Measurements from ENCODE around the gene ETFDH.
"Not testable (repeated sequence)": the region's sequence is repeated elsewhere in the genome, so short reads cannot be mapped to it uniquely, and the experiment has no call there.

The ETFDH gene

DNA sequence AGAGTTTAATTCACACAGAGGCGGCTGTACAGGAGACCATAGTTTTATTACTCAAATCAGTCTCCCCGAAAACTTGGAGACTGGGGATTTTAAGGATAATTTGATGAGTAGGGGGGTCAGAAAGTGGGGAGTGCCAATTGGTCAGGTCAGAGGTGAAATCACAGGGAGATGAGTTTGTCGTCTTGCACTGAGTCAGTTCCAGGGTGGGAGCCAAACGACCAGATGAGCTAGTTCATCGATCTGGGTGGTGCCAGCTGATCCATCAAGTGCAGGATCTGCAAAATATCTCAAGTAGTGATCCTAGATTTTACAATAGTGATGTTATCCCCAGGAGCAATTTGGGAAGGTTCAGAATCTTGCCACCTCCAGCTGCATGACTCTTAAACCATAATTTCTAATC lies 4.0 kb downstream of the ETFDH start:
- DNase-seq, result no peak
- Histone ChIP-seq H3K4me1 (ENCODE audit: control insufficient read depth, insufficient read depth, low read length, poor library complexity, severe bottlenecking) (peaks cover under 1% of the 10 kb centered on the region), H3K4me3 (ENCODE audit: insufficient read depth, low read depth, low read length, poor library complexity, severe bottlenecking) (no peak overlapping the region), H3K27ac (ENCODE audit: insufficient read depth, low read length, poor library complexity, severe bottlenecking) (no peak overlapping the region), H3K27me3 (replicated peaks; ENCODE audit: control insufficient read depth, insufficient read depth, low read length, poor library complexity, severe bottlenecking) (no peaks in the 10 kb centered on the region), H3K9me3 (ENCODE audit: control insufficient read depth, low read length) (no peaks in the 10 kb centered on the region), H3K36me3 (ENCODE audit: control insufficient read depth, insufficient read depth, low read length) (no peaks in the 10 kb centered on the region)

DNA sequence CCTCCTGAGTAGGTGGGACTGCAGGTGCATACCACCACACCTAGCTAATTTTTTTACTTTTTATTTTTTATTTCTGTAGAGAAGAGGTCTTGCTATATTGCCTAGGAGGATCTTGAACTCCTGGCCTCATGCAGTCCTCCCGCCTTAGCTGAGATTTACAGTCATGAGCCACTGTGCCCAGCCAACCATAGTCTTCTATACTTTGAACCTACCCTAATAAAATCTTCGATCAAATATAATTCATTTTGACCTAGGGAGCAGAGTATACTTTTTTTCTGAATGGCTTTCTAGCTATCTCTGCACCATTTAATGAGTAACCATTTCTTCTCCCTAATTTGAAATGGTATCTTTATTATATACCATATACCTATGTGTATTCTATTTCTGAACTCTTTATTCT lies 6.7 kb downstream of the ETFDH start:
- H3K27ac ChIP-seq (ENCODE audit: insufficient read depth, low read length, poor library complexity, severe bottlenecking), result no peak overlapping the region
- no peaks in the 10 kb centered on the region for H3K27me3 ChIP-seq (replicated peaks; ENCODE audit: control insufficient read depth, insufficient read depth, low read length, poor library complexity, severe bottlenecking)
- H3K4me1 ChIP-seq (ENCODE audit: control insufficient read depth, insufficient read depth, low read length, poor library complexity, severe bottlenecking), result no peaks in the 10 kb centered on the region
- DNase-seq, result no peak
- H3K36me3 ChIP-seq (ENCODE audit: control insufficient read depth, insufficient read depth, low read length), result no peaks in the 10 kb centered on the region
- no peak overlapping the region for H3K4me3 ChIP-seq (ENCODE audit: insufficient read depth, low read depth, low read length, poor library complexity, severe bottlenecking)
- H3K9me3 ChIP-seq (ENCODE audit: control insufficient read depth, low read length), result no peaks in the 10 kb centered on the region

DNA sequence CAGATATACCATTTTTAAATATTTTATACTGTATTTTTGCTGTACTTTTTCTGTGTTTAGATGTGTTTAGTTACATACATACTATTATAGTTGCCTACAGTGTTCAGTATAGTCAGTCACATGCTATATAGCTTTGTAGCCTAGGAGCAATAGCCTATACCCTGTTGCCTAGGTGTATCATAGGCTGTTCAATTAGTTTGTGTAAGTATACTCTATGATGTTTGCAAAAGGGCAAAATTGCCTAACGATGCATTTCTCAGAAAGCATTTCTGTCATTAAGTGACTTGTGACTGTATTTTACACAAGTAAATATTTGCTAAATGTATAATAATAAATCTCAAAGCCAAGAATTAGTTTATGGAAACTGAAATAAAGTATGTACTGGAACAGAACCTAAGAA lies 9.5 kb downstream of the ETFDH start:
- Histone ChIP-seq H3K36me3 (ENCODE audit: control insufficient read depth, insufficient read depth, low read length) (peaks cover 3% of the 10 kb centered on the region), H3K4me3 (ENCODE audit: insufficient read depth, low read depth, low read length, poor library complexity, severe bottlenecking) (no peak overlapping the region), H3K4me1 (ENCODE audit: control insufficient read depth, insufficient read depth, low read length, poor library complexity, severe bottlenecking) (no peaks in the 10 kb centered on the region), H3K27ac (ENCODE audit: insufficient read depth, low read length, poor library complexity, severe bottlenecking) (no peak overlapping the region), H3K9me3 (ENCODE audit: control insufficient read depth, low read length) (no peaks in the 10 kb centered on the region), H3K27me3 (replicated peaks; ENCODE audit: control insufficient read depth, insufficient read depth, low read length, poor library complexity, severe bottlenecking) (no peaks in the 10 kb centered on the region)
- no peak for DNase-seq

DNA sequence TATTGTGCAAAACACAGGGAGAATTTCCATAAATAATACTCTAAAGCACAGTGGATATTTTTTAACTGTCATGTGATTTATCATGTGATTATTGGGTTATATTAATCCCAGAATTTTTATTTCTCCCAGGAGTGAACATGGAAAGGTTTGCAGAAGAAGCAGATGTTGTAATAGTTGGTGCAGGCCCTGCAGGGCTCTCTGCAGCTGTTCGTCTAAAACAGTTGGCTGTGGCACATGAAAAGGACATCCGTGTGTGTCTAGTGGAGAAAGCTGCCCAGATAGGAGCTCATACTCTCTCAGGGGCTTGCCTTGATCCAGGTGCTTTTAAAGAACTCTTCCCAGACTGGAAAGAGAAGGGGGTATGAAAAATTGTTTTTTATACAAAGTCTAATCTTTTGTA lies 10.0 kb downstream of the ETFDH start:
- H3K4me3 ChIP-seq (ENCODE audit: insufficient read depth, low read depth, low read length, poor library complexity, severe bottlenecking), result no peak overlapping the region
- H3K36me3 ChIP-seq (ENCODE audit: control insufficient read depth, insufficient read depth, low read length), result peaks cover 3% of the 10 kb centered on the region
- no peaks in the 10 kb centered on the region for H3K4me1 ChIP-seq (ENCODE audit: control insufficient read depth, insufficient read depth, low read length, poor library complexity, severe bottlenecking)
- H3K27me3 ChIP-seq (replicated peaks; ENCODE audit: control insufficient read depth, insufficient read depth, low read length, poor library complexity, severe bottlenecking), result no peaks in the 10 kb centered on the region
- no peaks in the 10 kb centered on the region for H3K9me3 ChIP-seq (ENCODE audit: control insufficient read depth, low read length)
- H3K27ac ChIP-seq (ENCODE audit: insufficient read depth, low read length, poor library complexity, severe bottlenecking), result no peak overlapping the region
- DNase-seq, result no peak

DNA sequence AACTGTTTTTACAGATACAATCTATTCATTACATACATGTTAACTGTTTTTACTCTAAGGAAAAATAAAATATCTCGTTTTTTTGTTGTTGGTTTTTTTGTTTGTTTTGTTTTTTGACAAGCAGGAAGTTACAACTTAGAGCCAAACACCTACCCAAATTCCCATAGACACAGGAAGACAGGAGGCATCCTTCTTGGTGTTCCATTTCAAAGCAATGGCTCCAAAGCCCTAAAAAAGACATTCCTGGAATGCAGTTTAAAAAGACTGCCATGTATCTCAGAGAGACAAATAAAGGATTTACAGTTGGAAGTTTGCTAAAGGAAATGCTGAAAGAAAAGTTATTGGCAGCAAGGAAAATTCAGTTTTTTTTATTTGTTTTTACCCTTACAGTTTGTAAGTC lies 16.7 kb downstream of the ETFDH start:
- no peak overlapping the region for H3K4me3 ChIP-seq (ENCODE audit: insufficient read depth, low read depth, low read length, poor library complexity, severe bottlenecking)
- H3K4me1 ChIP-seq (ENCODE audit: control insufficient read depth, insufficient read depth, low read length, poor library complexity, severe bottlenecking), result no peaks in the 10 kb centered on the region
- DNase-seq, result no peak
- peaks cover 3% of the 10 kb centered on the region for H3K36me3 ChIP-seq (ENCODE audit: control insufficient read depth, insufficient read depth, low read length)
- H3K9me3 ChIP-seq (ENCODE audit: control insufficient read depth, low read length), result no peaks in the 10 kb centered on the region
- no peaks in the 10 kb centered on the region for H3K27me3 ChIP-seq (replicated peaks; ENCODE audit: control insufficient read depth, insufficient read depth, low read length, poor library complexity, severe bottlenecking)
- no peak overlapping the region for H3K27ac ChIP-seq (ENCODE audit: insufficient read depth, low read length, poor library complexity, severe bottlenecking)

DNA sequence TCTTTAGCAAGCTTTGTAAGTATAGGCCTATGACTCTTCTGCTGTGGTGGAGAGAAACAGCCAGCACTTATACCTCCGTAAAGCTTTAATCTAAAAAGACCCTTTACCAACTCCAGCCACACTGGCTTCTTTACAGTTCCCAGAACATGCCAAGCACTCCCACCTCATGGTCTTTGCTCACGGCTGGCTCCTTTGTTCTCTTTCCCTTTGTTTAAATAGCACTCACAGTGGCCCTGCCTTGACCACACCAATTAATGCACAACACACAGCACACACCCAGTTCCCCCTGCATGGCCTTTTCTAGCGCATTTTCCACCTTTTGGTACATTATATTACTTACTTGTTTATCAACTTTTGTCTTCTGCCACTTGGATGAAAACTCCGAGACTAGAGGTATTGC lies 32.2 kb downstream of the ETFDH start:
- no peak for DNase-seq
- Histone ChIP-seq H3K4me1 (ENCODE audit: control insufficient read depth, insufficient read depth, low read length, poor library complexity, severe bottlenecking) (no peaks in the 10 kb centered on the region), H3K27me3 (replicated peaks; ENCODE audit: control insufficient read depth, insufficient read depth, low read length, poor library complexity, severe bottlenecking) (no peaks in the 10 kb centered on the region), H3K9me3 (ENCODE audit: control insufficient read depth, low read length) (no peaks in the 10 kb centered on the region), H3K4me3 (ENCODE audit: insufficient read depth, low read depth, low read length, poor library complexity, severe bottlenecking) (no peak overlapping the region), H3K36me3 (ENCODE audit: control insufficient read depth, insufficient read depth, low read length) (peaks cover 21% of the 10 kb centered on the region), H3K27ac (ENCODE audit: insufficient read depth, low read length, poor library complexity, severe bottlenecking) (no peak overlapping the region)

DNA sequence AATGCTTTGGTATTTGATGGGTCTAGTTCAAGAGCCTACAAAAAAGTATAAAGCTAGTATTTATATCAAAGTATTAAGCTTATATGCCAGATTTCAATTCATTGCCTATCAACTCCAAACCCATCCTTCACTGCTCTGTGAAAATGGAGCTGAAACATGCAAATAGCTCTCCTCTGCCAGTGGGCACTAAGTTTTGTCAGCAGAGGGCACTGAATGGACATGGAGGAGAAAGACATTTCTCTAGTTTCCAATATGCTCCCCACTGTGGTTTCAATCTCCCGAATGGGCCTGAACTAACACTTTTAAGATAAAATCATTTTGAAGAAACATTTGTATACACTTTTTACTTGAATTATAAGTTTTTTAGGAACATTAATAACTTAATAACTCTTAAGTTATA lies 38.7 kb downstream of the ETFDH start:
- H3K27ac ChIP-seq (ENCODE audit: insufficient read depth, low read length, poor library complexity, severe bottlenecking), result no peak overlapping the region
- peaks cover 63% of the 10 kb centered on the region for H3K36me3 ChIP-seq (ENCODE audit: control insufficient read depth, insufficient read depth, low read length)
- no peaks in the 10 kb centered on the region for H3K4me1 ChIP-seq (ENCODE audit: control insufficient read depth, insufficient read depth, low read length, poor library complexity, severe bottlenecking)
- H3K4me3 ChIP-seq (ENCODE audit: insufficient read depth, low read depth, low read length, poor library complexity, severe bottlenecking), result no peak overlapping the region
- no peaks in the 10 kb centered on the region for H3K27me3 ChIP-seq (replicated peaks; ENCODE audit: control insufficient read depth, insufficient read depth, low read length, poor library complexity, severe bottlenecking)
- no peak for DNase-seq
- no peaks in the 10 kb centered on the region for H3K9me3 ChIP-seq (ENCODE audit: control insufficient read depth, low read length)

DNA sequence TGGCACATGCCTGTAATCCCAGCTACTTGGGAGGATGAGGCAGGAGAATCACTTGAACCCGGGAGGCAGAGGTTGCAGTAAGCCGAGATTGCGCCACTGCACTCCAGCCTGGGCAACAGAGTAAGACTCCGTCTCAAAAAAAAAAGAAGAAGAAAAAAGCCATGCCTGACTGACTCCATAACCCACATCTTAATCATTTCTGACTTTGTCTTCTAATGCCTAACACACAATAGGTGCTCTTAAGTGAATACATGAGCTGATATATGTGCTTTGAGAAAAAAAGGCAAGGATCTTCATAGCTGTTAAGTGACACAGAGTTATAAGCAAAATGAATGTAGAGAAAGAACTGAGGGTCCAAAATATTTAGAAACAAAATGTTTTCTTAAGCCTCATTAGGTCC lies 40.5 kb downstream of the ETFDH start:
- not testable (repeated sequence) for H3K27me3 ChIP-seq (replicated peaks; ENCODE audit: control insufficient read depth, insufficient read depth, low read length, poor library complexity, severe bottlenecking); H3K4me1 ChIP-seq (ENCODE audit: control insufficient read depth, insufficient read depth, low read length, poor library complexity, severe bottlenecking); H3K27ac ChIP-seq (ENCODE audit: insufficient read depth, low read length, poor library complexity, severe bottlenecking); H3K9me3 ChIP-seq (ENCODE audit: control insufficient read depth, low read length); DNase-seq; H3K4me3 ChIP-seq (ENCODE audit: insufficient read depth, low read depth, low read length, poor library complexity, severe bottlenecking)
- H3K36me3 ChIP-seq (ENCODE audit: control insufficient read depth, insufficient read depth, low read length), result peaks cover 77% of the 10 kb centered on the region

DNA sequence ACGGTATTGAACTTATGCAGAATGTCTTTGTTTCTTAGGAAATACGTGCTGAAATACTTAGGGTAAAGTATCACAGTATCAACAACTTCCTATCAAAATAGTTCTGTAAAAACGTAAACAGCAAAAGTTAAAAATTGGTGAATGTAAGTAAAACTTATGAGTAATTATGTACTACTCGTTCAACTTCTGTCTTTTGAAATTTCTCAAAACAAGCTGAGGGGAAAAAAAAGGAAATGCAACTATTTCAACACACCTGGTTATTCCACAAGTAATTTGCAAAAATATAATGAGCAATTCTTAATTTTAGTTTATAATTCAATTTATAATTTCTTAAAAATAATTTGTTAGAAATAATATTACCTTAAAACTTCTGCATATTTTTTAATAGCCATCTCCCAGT lies 42.8 kb downstream of the ETFDH start:
- peaks cover 83% of the 10 kb centered on the region for H3K36me3 ChIP-seq (ENCODE audit: control insufficient read depth, insufficient read depth, low read length)
- DNase-seq, result no peak
- H3K27me3 ChIP-seq (replicated peaks; ENCODE audit: control insufficient read depth, insufficient read depth, low read length, poor library complexity, severe bottlenecking), result no peaks in the 10 kb centered on the region
- H3K27ac ChIP-seq (ENCODE audit: insufficient read depth, low read length, poor library complexity, severe bottlenecking), result no peak overlapping the region
- no peaks in the 10 kb centered on the region for H3K4me1 ChIP-seq (ENCODE audit: control insufficient read depth, insufficient read depth, low read length, poor library complexity, severe bottlenecking)
- H3K4me3 ChIP-seq (ENCODE audit: insufficient read depth, low read depth, low read length, poor library complexity, severe bottlenecking), result no peak overlapping the region
- H3K9me3 ChIP-seq (ENCODE audit: control insufficient read depth, low read length), result no peaks in the 10 kb centered on the region

DNA sequence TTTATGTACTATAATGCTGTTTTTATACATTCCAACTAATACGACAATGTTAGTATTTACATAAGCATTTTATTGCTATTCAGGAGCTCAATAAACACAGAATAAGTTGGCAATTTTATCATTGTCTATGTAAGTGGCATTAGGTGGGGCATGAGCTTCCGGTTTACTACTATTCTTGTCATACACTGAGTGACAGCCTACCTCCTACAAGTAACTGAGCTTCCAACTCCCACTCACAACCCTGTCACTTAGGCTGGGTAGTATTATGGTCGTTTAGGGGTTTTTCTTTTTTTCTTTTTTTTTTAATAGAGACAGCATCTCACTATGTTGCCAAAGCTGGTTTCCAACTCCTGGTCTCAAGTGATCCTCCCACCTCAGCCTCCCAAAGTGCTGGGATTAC lies 43.7 kb downstream of the ETFDH start:
- Histone ChIP-seq H3K4me3 (ENCODE audit: insufficient read depth, low read depth, low read length, poor library complexity, severe bottlenecking) (no peak overlapping the region), H3K4me1 (ENCODE audit: control insufficient read depth, insufficient read depth, low read length, poor library complexity, severe bottlenecking) (no peaks in the 10 kb centered on the region), H3K9me3 (ENCODE audit: control insufficient read depth, low read length) (no peaks in the 10 kb centered on the region), H3K36me3 (ENCODE audit: control insufficient read depth, insufficient read depth, low read length) (peaks cover 76% of the 10 kb centered on the region), H3K27me3 (replicated peaks; ENCODE audit: control insufficient read depth, insufficient read depth, low read length, poor library complexity, severe bottlenecking) (no peaks in the 10 kb centered on the region), H3K27ac (ENCODE audit: insufficient read depth, low read length, poor library complexity, severe bottlenecking) (no peak overlapping the region)
- no peak for DNase-seq

DNA sequence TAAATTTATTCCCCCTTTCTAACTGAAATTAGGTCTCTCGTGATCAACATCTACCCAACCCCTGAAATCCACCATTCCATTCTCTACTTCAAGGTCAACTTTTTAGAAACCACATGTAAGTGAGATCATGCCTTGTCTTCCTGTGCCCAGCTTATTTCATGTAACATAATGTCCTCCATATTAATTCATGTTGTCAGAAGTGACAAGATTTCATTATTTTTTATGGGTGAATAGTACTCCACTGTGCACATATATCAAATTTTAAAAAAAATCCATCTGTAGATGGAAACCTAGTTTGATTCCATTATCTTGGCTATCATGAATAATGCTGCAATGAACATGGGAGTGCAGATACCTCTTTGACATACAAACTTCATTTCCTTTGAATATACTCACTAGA lies 49.6 kb downstream of the ETFDH start:
- no peak for DNase-seq
- Histone ChIP-seq H3K36me3 (ENCODE audit: control insufficient read depth, insufficient read depth, low read length) (peaks cover 33% of the 10 kb centered on the region), H3K4me1 (ENCODE audit: control insufficient read depth, insufficient read depth, low read length, poor library complexity, severe bottlenecking) (peaks cover 6% of the 10 kb centered on the region), H3K4me3 (ENCODE audit: insufficient read depth, low read depth, low read length, poor library complexity, severe bottlenecking) (no peak overlapping the region), H3K27me3 (replicated peaks; ENCODE audit: control insufficient read depth, insufficient read depth, low read length, poor library complexity, severe bottlenecking) (no peaks in the 10 kb centered on the region), H3K27ac (ENCODE audit: insufficient read depth, low read length, poor library complexity, severe bottlenecking) (peak overlapping the region; percentile 93), H3K9me3 (ENCODE audit: control insufficient read depth, low read length) (no peaks in the 10 kb centered on the region)

All from effector memory CD4-positive, alpha-beta T cell (primary cell).